HG02642 (cell line): Measurements from ENCODE around the gene PRKG1.
"Not testable (repeated sequence)": the region's sequence is repeated elsewhere in the genome, so short reads cannot be mapped to it uniquely, and the experiment has no call there.

Experiments
- ATAC-seq: cut with Tn5 transposase; IDR thresholded peaks from one replicate; pipeline ENCODE4 v1.9.1; 2021; ENCODE audit warnings: mild to moderate bottlenecking; ENCODE audit not compliant: unreplicated experiment, poor library complexity

PRKG1 gene

GRCh38 chr10:51400392-51401096 lies 326.3 kb downstream of the PRKG1 start:
- ATAC-seq, result no peak

GRCh38 chr10:51403521-51403920 lies 329.2 kb downstream of the PRKG1 start:
- ATAC-seq, result no peak

GRCh38 chr10:51405580-51406351 lies 331.5 kb downstream of the PRKG1 start:
- ATAC-seq, result no peak

- no peak for ATAC-seq
Measured at GRCh38 chr10:51406581-51406980, 332.3 kb downstream of the PRKG1 start.

GRCh38 chr10:51416494-51416893 lies 342.2 kb downstream of the PRKG1 start:
- no peak for ATAC-seq

- ATAC-seq, result no peak
Measured at GRCh38 chr10:51419196-51420093, 345.2 kb downstream of the PRKG1 start.

GRCh38 chr10:51421853-51422252 lies 347.6 kb downstream of the PRKG1 start:
- ATAC-seq, result no peak

GRCh38 chr10:51422311-51423120 lies 348.2 kb downstream of the PRKG1 start:
- peak; percentile 88 for ATAC-seq

- no peak for ATAC-seq
Measured at GRCh38 chr10:51423121-51423452, 348.8 kb downstream of the PRKG1 start.

GRCh38 chr10:51425431-51425830 lies 351.1 kb downstream of the PRKG1 start:
- ATAC-seq, result no peak

GRCh38 chr10:51427758-51428157 lies 353.5 kb downstream of the PRKG1 start:
- ATAC-seq, result no peak

GRCh38 chr10:51430506-51430905 lies 356.2 kb downstream of the PRKG1 start:
- no peak for ATAC-seq

- no peak for ATAC-seq
Measured at GRCh38 chr10:51433949-51434475, 359.7 kb downstream of the PRKG1 start.

- ATAC-seq, result no peak
Measured at GRCh38 chr10:51436805-51437204, 362.5 kb downstream of the PRKG1 start.

GRCh38 chr10:51439645-51440044 lies 365.4 kb downstream of the PRKG1 start:
- no peak for ATAC-seq

- no peak for ATAC-seq
Measured at GRCh38 chr10:51445588-51445987, 371.3 kb downstream of the PRKG1 start.

- ATAC-seq, result no peak
Measured at GRCh38 chr10:51447119-51447518, 372.8 kb downstream of the PRKG1 start.

- not testable (repeated sequence) for ATAC-seq
Measured at GRCh38 chr10:51455762-51456161, 381.5 kb downstream of the PRKG1 start.

- ATAC-seq, result no peak
Measured at GRCh38 chr10:51459476-51459875, 385.2 kb downstream of the PRKG1 start.
